Right ventricle myocardium inferior (tissue), 1 donor: Measurements from ENCODE around the gene IGFBP3. TPM values are rescaled to one million over a fixed set of nuclear protein-coding genes. Genes with fewer than 3 reads are reported as not detected.
A peak's percentile ranks its signal among the peaks of the same experiment; 100 is the strongest.

Experiments
- ATAC-seq: fragments of 200-7000 bp; cut with Tn5 transposase; one replicate; pipeline ENCODE4 v1.9.1; 2020; ENCODE audit warnings: mild to moderate bottlenecking, moderate library complexity
- DNase-seq: peaks from one replicate; pipeline ENCODE4 v3.0.0; 2021; ENCODE audit errors: missing footprints
- intact Hi-C: fragments of 100-400 bp; cut with DNase I; formaldehyde crosslinking; loops from one replicate; pipeline ENCODE4 v1.11.0; 2022
- total RNA-seq: library from RNA; stranded (reverse); fragmentation: NEBNext Ultra II Directional; extraction: Animal tissue kit (Norgen Biotek cat#: 25700); gene quantifications from one replicate; pipeline ENCODE4 v1.2.1, GENCODE V29; 2021
- donor health status: DM: no; HTN: yes; CAD: no; lungs with severe emphysema.

Gene IGFBP3
- total RNA-seq, 1 donor from 2014 or later = 45.4 TPM

GRCh38 chr7:45884136-45884535 lies 36.9 kb downstream of the IGFBP3 start:
- no peak for DNase-seq
- intact Hi-C loops = no loop called here
- ATAC-seq = no peak

GRCh38 chr7:45882465-45882810 lies 38.6 kb downstream of the IGFBP3 start:
- intact Hi-C loops = no loop called here
- ATAC-seq (no peak), DNase-seq (no peak)

GRCh38 chr7:45881759-45882464 lies 39.2 kb downstream of the IGFBP3 start:
- intact Hi-C loops = no loop called here
- DNase-seq (no peak), ATAC-seq (no peak)

GRCh38 chr7:45881280-45881758 lies 39.8 kb downstream of the IGFBP3 start:
- DNase-seq = no peak
- ATAC-seq = no peak
- intact Hi-C loops = no loop called here

- no peak for ATAC-seq
- DNase-seq = peak; percentile 68
- intact Hi-C loops = no loop called here
These were observed 40.6 kb downstream of the IGFBP3 start for GRCh38 chr7:45880433-45880860.

GRCh38 chr7:45878457-45879144 lies 42.5 kb downstream of the IGFBP3 start:
- no peak for DNase-seq
- ATAC-seq = no peak
- intact Hi-C loops = no loop called here

GRCh38 chr7:45876519-45876918 lies 44.6 kb downstream of the IGFBP3 start:
- intact Hi-C loops = no loop called here
- no peak for ATAC-seq
- no peak for DNase-seq

- ATAC-seq (no peak), DNase-seq (no peak)
- intact Hi-C loops = no loop called here
These were observed 46.5 kb downstream of the IGFBP3 start for GRCh38 chr7:45874408-45875131.

- DNase-seq (no peak), ATAC-seq (no peak)
- intact Hi-C loops = no loop called here
These were observed 47.7 kb downstream of the IGFBP3 start for GRCh38 chr7:45873355-45873754.

- no peak for ATAC-seq
These were observed 48.1 kb downstream of the IGFBP3 start, which contains the start of gene CCDC201 for GRCh38 chr7:45873035-45873354. TSS of gene CCDC201 (minus strand) at chr7:45873082. CDS start at chr7:45873007, 75 bp downstream.

GRCh38 chr7:45872116-45873034 lies 48.7 kb downstream of the IGFBP3 start:
- ATAC-seq = no peak
- peak; percentile 55 for DNase-seq
- intact Hi-C loops = no loop called here

More at GRCh38 chr7:45873035-45873354, 48.1 kb downstream of the IGFBP3 start, which contains the start of gene CCDC201:
- DNase-seq = no peak
- intact Hi-C loops = no loop called here

GRCh38 chr7:45869426-45869825 lies 51.6 kb downstream of the IGFBP3 start:
- no peak for DNase-seq
- ATAC-seq = no peak
- intact Hi-C loops = no loop called here

- DNase-seq = no peak
- intact Hi-C loops = no loop called here
- no peak for ATAC-seq
These were observed 53.6 kb downstream of the IGFBP3 start for GRCh38 chr7:45867471-45867870.

- no peak for DNase-seq
- intact Hi-C loops = no loop called here
- no peak for ATAC-seq
These were observed 55.3 kb downstream of the IGFBP3 start for GRCh38 chr7:45865594-45866410.

- no peak for ATAC-seq
- no peak for DNase-seq
- intact Hi-C loops = no loop called here
These were observed 57.4 kb downstream of the IGFBP3 start for GRCh38 chr7:45863715-45864114.
